Esophagus squamous epithelium (tissue), 4 donors: Measurements from ENCODE around the gene ZSCAN30.

Source experiments
- CTCF ChIP-seq, 6 experiments: fragments of 450-650 bp in 4 of 6; fragments of 200-600 bp in 2 of 6; sonication (generic) in 2 of 6; IDR thresholded peaks; one replicate each; pipeline ENCODE4 v1.5.1; 2016 to 2019; ENCODE audit warnings: antibody characterized with exemption in 6 of 6, mild to moderate bottlenecking in 4 of 6, moderate library complexity in 4 of 6
- POLR2A ChIP-seq, 4 donors: fragments of 450-650 bp; IDR thresholded peaks; one replicate each; pipeline ENCODE4 v1.6.1; 2017; ENCODE audit warnings: antibody characterized with exemption in 4 of 4, mild to moderate bottlenecking in 4 of 4, moderate library complexity in 3 of 4

- TF ChIP-seq POLR2A (IDR thresholded peaks at IDR 0.05) (no peak), CTCF (IDR thresholded peaks at IDR 0.05) (no peak)
These were observed 32.7 kb upstream of the ZSCAN30 start for GRCh38 chr18:35322486-35323458.
